Measurements from ENCODE around the gene KIF3A.

Gene KIF3A

GRCh38 chr5:132725745-132726144, 11.6 kb downstream of the KIF3A start:
- DNase-seq, result no peak
- Histone ChIP-seq H3K27me3 (no peaks in the 10 kb centered on the region), H3K36me3 (no peaks in the 10 kb centered on the region), H3K4me1 (no peaks in the 10 kb centered on the region), H3K9me3 (no peaks in the 10 kb centered on the region), H3K4me3 (ENCODE audit: low read depth, low read length) (no peak overlapping the region)
- no peak for TF ChIP-seq CTCF (IDR thresholded peaks at IDR 0.05; ENCODE audit: low read depth, low read length)

- Histone ChIP-seq H3K9me3 (no peaks in the 10 kb centered on the region), H3K4me1 (no peaks in the 10 kb centered on the region), H3K27me3 (no peaks in the 10 kb centered on the region), H3K36me3 (no peaks in the 10 kb centered on the region; the same call in none of the 2 replicates), H3K4me3 (ENCODE audit: low read depth, low read length) (no peak overlapping the region)
- no peak for DNase-seq
- no peak for TF ChIP-seq CTCF (IDR thresholded peaks at IDR 0.05; ENCODE audit: low read depth, low read length)
Observed at GRCh38 chr5:132718544-132719312, 18.6 kb downstream of the KIF3A start.

- Histone ChIP-seq H3K27me3 (no peaks in the 10 kb centered on the region), H3K4me1 (no peaks in the 10 kb centered on the region), H3K36me3 (no peaks in the 10 kb centered on the region; the same call in 1 of the 2 replicates), H3K4me3 (ENCODE audit: low read depth, low read length) (no peak overlapping the region), H3K9me3 (no peaks in the 10 kb centered on the region)
- peak; percentile 39 for TF ChIP-seq CTCF (IDR thresholded peaks at IDR 0.05; ENCODE audit: low read depth, low read length)
- DNase-seq, result no peak
Observed at GRCh38 chr5:132714456-132715307, 22.7 kb downstream of the KIF3A start.

GRCh38 chr5:132708645-132709044, 28.7 kb downstream of the KIF3A start:
- no peak for DNase-seq
- H3K36me3 ChIP-seq, result no peaks in the 10 kb centered on the region
- H3K4me1 ChIP-seq, result no peaks in the 10 kb centered on the region
- no peak for TF ChIP-seq CTCF (IDR thresholded peaks at IDR 0.05; ENCODE audit: low read depth, low read length)
- H3K4me3 ChIP-seq (ENCODE audit: low read depth, low read length), result no peak overlapping the region
- no peaks in the 10 kb centered on the region for H3K9me3 ChIP-seq
- H3K27me3 ChIP-seq, result no peaks in the 10 kb centered on the region

GRCh38 chr5:132704875-132705274, 32.5 kb downstream of the KIF3A start:
- no peak overlapping the region for H3K4me3 ChIP-seq (ENCODE audit: low read depth, low read length)
- DNase-seq, result no peak
- H3K36me3 ChIP-seq, result peaks cover 16% of the 10 kb centered on the region
- no peaks in the 10 kb centered on the region for H3K27me3 ChIP-seq
- H3K4me1 ChIP-seq, result no peaks in the 10 kb centered on the region
- H3K9me3 ChIP-seq, result no peaks in the 10 kb centered on the region
- no peak for TF ChIP-seq CTCF (IDR thresholded peaks at IDR 0.05; ENCODE audit: low read depth, low read length)

GRCh38 chr5:132695956-132696355, 41.4 kb downstream of the KIF3A start:
- no peak for DNase-seq
- no peak for TF ChIP-seq CTCF (IDR thresholded peaks at IDR 0.05; ENCODE audit: low read depth, low read length)
- Histone ChIP-seq H3K4me3 (ENCODE audit: low read depth, low read length) (no peak overlapping the region), H3K27me3 (no peaks in the 10 kb centered on the region), H3K36me3 (peaks cover 13% of the 10 kb centered on the region; the same call in 1 of the 2 replicates), H3K4me1 (no peaks in the 10 kb centered on the region), H3K9me3 (no peaks in the 10 kb centered on the region)
